Astrocyte (in vitro differentiated cells and primary cell): Measurements from ENCODE around the gene TMEM217. TPM values are rescaled to one million over a fixed set of nuclear protein-coding genes. Genes with fewer than 3 reads are reported as not detected.
"Not testable (repeated sequence)": the region's sequence is repeated elsewhere in the genome, so short reads cannot be mapped to it uniquely, and the experiment has no call there.

ENCODE experiments used
- DNase-seq: peaks from one replicate; pipeline ENCODE4 v3.0.0-alpha.2; 2010; ENCODE audit warnings: low read depth
- FAIRE-seq: peaks from 2 replicates; lab custom pipeline; 2011; peaks lifted over from hg19 to GRCh38; lab: Jason Lieb, UNC
- H2AFZ ChIP-seq: 2 replicates; pipeline ENCODE4 v1.6.0; 2012; ENCODE audit warnings: low read depth, low read length, inconsistent platforms
- H3K27ac ChIP-seq: 2 replicates; pipeline ENCODE4 v1.5.1; 2011; ENCODE audit warnings: low read depth, low read length, inconsistent platforms
- H3K27me3 ChIP-seq: 2 replicates; pipeline ENCODE4 v1.6.0; 2011; ENCODE audit warnings: low read length, inconsistent platforms; ENCODE audit not compliant: insufficient read depth
- H3K36me3 ChIP-seq: 2 replicates; pipeline ENCODE4 v1.5.1; 2011; ENCODE audit warnings: low read length, inconsistent platforms; ENCODE audit not compliant: insufficient read depth
- H3K4me1 ChIP-seq: 2 replicates; pipeline ENCODE4 v1.5.1; 2011; ENCODE audit warnings: low read length, inconsistent platforms; ENCODE audit not compliant: insufficient read depth
- H3K4me2 ChIP-seq: 2 replicates; pipeline ENCODE4 v1.6.0; 2012; ENCODE audit warnings: low read length, inconsistent platforms
- H3K4me3 ChIP-seq: 2 replicates; pipeline ENCODE4 v1.5.1; 2011; ENCODE audit warnings: low read depth, mild to moderate bottlenecking, low read length, inconsistent platforms; ENCODE audit not compliant: insufficient read depth
- H3K79me2 ChIP-seq: 2 replicates; pipeline ENCODE4 v1.6.0; 2012; ENCODE audit warnings: mild to moderate bottlenecking, low read length, inconsistent platforms; ENCODE audit not compliant: insufficient read depth
- H3K9ac ChIP-seq: 2 replicates; pipeline ENCODE4 v1.6.0; 2012; ENCODE audit warnings: mild to moderate bottlenecking, low read length, inconsistent platforms
- H3K9me3 ChIP-seq: 2 replicates; pipeline ENCODE4 v1.5.1; 2012; ENCODE audit warnings: low read depth, mild to moderate bottlenecking, low read length, inconsistent platforms; ENCODE audit not compliant: insufficient read depth
- H4K20me1 ChIP-seq: 2 replicates; pipeline ENCODE4 v1.6.0; 2012; ENCODE audit warnings: low read length, inconsistent platforms; ENCODE audit not compliant: insufficient read depth
- H3K27ac Mint-ChIP-seq: one replicate; pipeline ENCODE4 v1.8.0; 2021; ENCODE audit warnings: mild to moderate bottlenecking, mixed read lengths; ENCODE audit not compliant: unreplicated experiment
- H3K27me3 Mint-ChIP-seq: one replicate; pipeline ENCODE4 v1.8.0; 2021; ENCODE audit warnings: low read depth, mixed read lengths; ENCODE audit not compliant: unreplicated experiment
- H3K36me3 Mint-ChIP-seq: one replicate; pipeline ENCODE4 v1.8.0; 2021; ENCODE audit warnings: low read depth, mixed read lengths; ENCODE audit not compliant: unreplicated experiment
- H3K4me1 Mint-ChIP-seq: one replicate; pipeline ENCODE4 v1.8.0; 2021; ENCODE audit warnings: low read depth, mixed read lengths; ENCODE audit not compliant: unreplicated experiment
- H3K4me3 Mint-ChIP-seq: one replicate; pipeline ENCODE4 v1.8.0; 2021; ENCODE audit warnings: mild to moderate bottlenecking, moderate library complexity, mixed read lengths; ENCODE audit not compliant: unreplicated experiment
- H3K9me3 Mint-ChIP-seq: one replicate; pipeline ENCODE4 v1.8.0; 2021; ENCODE audit warnings: mild to moderate bottlenecking, mixed read lengths; ENCODE audit not compliant: unreplicated experiment
- EZH2 ChIP-seq: IDR thresholded peaks from 2 replicates; pipeline ENCODE4 v1.6.1; 2012; ENCODE audit warnings: mild to moderate bottlenecking, low read length, inconsistent platforms; ENCODE audit not compliant: insufficient read depth
- total RNA-seq: library from RNA; stranded (reverse); gene quantifications from 2 replicates; pipeline ENCODE4 v1.2.1, GENCODE V29; 2021
- TF ChIP-seq, protein P1 (sequence below): IDR thresholded peaks from 2 replicates; pipeline ENCODE4 v1.5.1; 2011; ENCODE audit warnings: low read depth, mild to moderate bottlenecking, inconsistent platforms, low read length, moderate library complexity; ENCODE audit not compliant: insufficient read depth

The TMEM217 gene
- total RNA-seq, 1 donor from 2014 or later: 7.3 TPM

DNA sequence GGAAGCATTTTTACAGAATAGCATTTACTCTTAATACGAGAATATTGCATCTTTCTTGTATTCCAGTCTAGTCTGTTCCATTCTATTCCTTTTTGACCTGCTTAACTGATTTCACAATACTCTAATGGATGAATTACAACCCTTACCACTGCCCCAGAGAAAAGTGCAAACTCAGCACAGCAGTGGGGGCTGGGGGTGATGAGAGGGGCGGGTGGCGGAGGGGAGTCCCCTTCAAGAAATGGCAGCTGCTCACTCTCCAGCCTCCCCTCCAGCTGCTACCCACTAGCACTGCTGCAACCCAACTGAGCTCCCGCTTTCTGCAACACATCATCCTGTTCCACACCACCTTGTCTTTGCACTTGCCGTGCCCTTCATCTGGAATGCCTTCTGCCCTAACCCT, 57.9 kb downstream of the TMEM217 start:
- H3K27ac Mint-ChIP-seq: no peak overlapping the region
- H3K9me3 ChIP-seq: no peaks in the 10 kb centered on the region
- H3K4me3 Mint-ChIP-seq: no peak overlapping the region
- H3K36me3 Mint-ChIP-seq: no peaks in the 10 kb centered on the region
- H3K27me3 ChIP-seq: no peaks in the 10 kb centered on the region
- FAIRE-seq: no peak
- no peak overlapping the region for H3K27ac ChIP-seq
- no peak overlapping the region for H2AFZ ChIP-seq
- peaks cover 8% of the 10 kb centered on the region for H3K27me3 Mint-ChIP-seq
- no peak for TF ChIP-seq EZH2
- TF ChIP-seq, protein P1, sequence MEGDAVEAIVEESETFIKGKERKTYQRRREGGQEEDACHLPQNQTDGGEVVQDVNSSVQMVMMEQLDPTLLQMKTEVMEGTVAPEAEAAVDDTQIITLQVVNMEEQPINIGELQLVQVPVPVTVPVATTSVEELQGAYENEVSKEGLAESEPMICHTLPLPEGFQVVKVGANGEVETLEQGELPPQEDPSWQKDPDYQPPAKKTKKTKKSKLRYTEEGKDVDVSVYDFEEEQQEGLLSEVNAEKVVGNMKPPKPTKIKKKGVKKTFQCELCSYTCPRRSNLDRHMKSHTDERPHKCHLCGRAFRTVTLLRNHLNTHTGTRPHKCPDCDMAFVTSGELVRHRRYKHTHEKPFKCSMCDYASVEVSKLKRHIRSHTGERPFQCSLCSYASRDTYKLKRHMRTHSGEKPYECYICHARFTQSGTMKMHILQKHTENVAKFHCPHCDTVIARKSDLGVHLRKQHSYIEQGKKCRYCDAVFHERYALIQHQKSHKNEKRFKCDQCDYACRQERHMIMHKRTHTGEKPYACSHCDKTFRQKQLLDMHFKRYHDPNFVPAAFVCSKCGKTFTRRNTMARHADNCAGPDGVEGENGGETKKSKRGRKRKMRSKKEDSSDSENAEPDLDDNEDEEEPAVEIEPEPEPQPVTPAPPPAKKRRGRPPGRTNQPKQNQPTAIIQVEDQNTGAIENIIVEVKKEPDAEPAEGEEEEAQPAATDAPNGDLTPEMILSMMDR: no peak
- no peak for DNase-seq
- no peaks in the 10 kb centered on the region for H3K4me1 Mint-ChIP-seq
- no peaks in the 10 kb centered on the region for H4K20me1 ChIP-seq
- no peaks in the 10 kb centered on the region for H3K36me3 ChIP-seq
- H3K4me3 ChIP-seq: no peak overlapping the region
- no peaks in the 10 kb centered on the region for H3K4me1 ChIP-seq
- H3K9me3 Mint-ChIP-seq: no peaks in the 10 kb centered on the region
- H3K9ac ChIP-seq: no peak overlapping the region
- H3K79me2 ChIP-seq: no peaks in the 10 kb centered on the region
- no peak overlapping the region for H3K4me2 ChIP-seq

DNA sequence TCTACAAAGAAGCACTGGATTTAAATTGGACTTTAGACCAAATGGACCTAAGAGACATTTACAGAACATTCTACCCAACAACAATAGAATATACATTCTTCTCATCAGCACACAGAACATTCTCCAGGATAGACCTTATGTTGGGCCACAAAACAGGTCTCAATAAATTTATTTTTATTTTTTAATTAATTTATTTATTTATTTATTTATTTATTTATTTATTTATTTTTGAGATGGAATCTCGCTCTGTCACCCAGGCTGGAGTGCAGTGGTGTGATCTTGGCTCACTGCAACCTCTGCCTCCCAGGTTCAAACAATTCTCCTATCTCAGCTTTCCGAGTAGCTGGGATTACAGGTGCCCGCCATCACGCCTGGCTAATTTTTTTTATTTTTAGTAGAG, 61.5 kb downstream of the TMEM217 start:
- DNase-seq, H3K9me3 Mint-ChIP-seq, H3K9me3 ChIP-seq: not testable (repeated sequence)

DNA sequence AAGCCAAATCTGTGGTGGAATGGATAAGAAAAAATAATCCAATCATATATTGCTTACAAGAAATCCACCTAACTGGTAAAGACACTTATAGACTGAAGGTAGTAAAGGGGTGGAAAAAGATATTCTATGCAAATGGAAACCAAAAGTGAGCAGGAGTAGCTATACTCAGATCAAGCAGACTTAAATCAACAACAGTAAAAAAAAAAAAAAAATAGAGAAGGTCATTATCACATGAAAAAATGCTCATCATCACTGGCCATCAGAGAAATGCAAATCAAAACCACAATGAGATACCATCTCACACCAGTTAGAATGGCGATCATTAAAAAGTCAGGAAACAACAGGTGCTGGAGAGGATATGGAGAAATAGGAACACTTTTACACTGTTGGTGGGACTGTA, 63.1 kb downstream of the TMEM217 start:
- H3K9me3 Mint-ChIP-seq, H4K20me1 ChIP-seq, H3K27me3 ChIP-seq, H3K36me3 Mint-ChIP-seq, FAIRE-seq, H3K27me3 Mint-ChIP-seq, H3K4me1 Mint-ChIP-seq, H3K4me2 ChIP-seq, H3K9me3 ChIP-seq, H3K4me3 ChIP-seq, DNase-seq, H3K4me1 ChIP-seq, H3K4me3 Mint-ChIP-seq, H3K27ac Mint-ChIP-seq, H3K9ac ChIP-seq, H3K79me2 ChIP-seq, H3K27ac ChIP-seq, H2AFZ ChIP-seq, H3K36me3 ChIP-seq: not testable (repeated sequence)

More for the DNA sequence above, 61.5 kb downstream of the TMEM217 start:
- H3K36me3 Mint-ChIP-seq, H3K4me2 ChIP-seq, H3K4me3 ChIP-seq, H2AFZ ChIP-seq, H3K27ac ChIP-seq, H3K27me3 ChIP-seq, H3K4me1 ChIP-seq, H3K4me1 Mint-ChIP-seq, H3K4me3 Mint-ChIP-seq, H3K36me3 ChIP-seq, H3K27ac Mint-ChIP-seq, H3K27me3 Mint-ChIP-seq, H4K20me1 ChIP-seq, FAIRE-seq, H3K79me2 ChIP-seq, H3K9ac ChIP-seq: not testable (repeated sequence)

DNA sequence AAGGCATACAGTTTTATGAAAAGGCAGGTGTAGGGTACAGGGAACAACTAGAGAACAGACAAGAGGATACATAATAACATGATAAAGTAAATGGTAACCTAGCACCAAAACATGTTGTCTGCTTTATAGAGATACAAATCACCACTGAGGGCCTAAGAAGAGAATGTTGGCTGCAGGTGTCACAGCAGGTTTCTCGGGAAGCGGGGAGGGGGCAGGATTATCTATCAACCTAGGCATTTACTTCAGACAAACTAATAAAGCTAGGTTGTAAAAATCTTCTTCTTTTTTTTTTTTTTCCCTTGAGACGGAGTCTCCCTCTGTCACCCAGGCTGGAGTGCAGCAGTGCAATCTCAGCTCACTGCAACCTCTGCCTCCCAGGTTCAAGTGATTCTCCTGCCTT, 65.3 kb downstream of the TMEM217 start:
- Histone ChIP-seq H3K4me3 (no peak overlapping the region), H3K4me2 (no peak overlapping the region), H3K27me3 (no peaks in the 10 kb centered on the region), H4K20me1 (no peaks in the 10 kb centered on the region), H3K9me3 (no peaks in the 10 kb centered on the region), H3K27ac (no peak overlapping the region), H3K9ac (no peak overlapping the region), H2AFZ (no peak overlapping the region), H3K4me1 (no peaks in the 10 kb centered on the region), H3K36me3 (no peaks in the 10 kb centered on the region), H3K79me2 (no peaks in the 10 kb centered on the region)
- no peak overlapping the region for H3K27ac Mint-ChIP-seq
- no peaks in the 10 kb centered on the region for H3K27me3 Mint-ChIP-seq
- no peaks in the 10 kb centered on the region for H3K4me1 Mint-ChIP-seq
- no peak for DNase-seq
- H3K9me3 Mint-ChIP-seq: no peaks in the 10 kb centered on the region
- TF ChIP-seq EZH2: no peak
- TF ChIP-seq, protein P1: no peak
- H3K4me3 Mint-ChIP-seq: no peak overlapping the region
- no peak for FAIRE-seq
- H3K36me3 Mint-ChIP-seq: no peaks in the 10 kb centered on the region
